AG09309 (cell line): Measurements from ENCODE around the gene MKRN1.

ENCODE experiments used
- DNase-seq: peaks from one replicate; pipeline ENCODE4 v3.0.0-alpha.2; 2010; ENCODE audit warnings: low read depth
- H3K4me3 ChIP-seq: 2 replicates; pipeline ENCODE4 v1.5.1; 2011; ENCODE audit warnings: mild to moderate bottlenecking, low read depth, low read length, moderate library complexity; ENCODE audit not compliant: control insufficient read depth
- TF ChIP-seq, protein P1 (sequence below): IDR thresholded peaks from 2 replicates; pipeline ENCODE4 v1.5.1; 2011; ENCODE audit warnings: mild to moderate bottlenecking, low read depth, low read length, inconsistent platforms; ENCODE audit not compliant: insufficient read depth, control insufficient read depth; ENCODE audit errors: missing control alignments

MKRN1 gene

DNA sequence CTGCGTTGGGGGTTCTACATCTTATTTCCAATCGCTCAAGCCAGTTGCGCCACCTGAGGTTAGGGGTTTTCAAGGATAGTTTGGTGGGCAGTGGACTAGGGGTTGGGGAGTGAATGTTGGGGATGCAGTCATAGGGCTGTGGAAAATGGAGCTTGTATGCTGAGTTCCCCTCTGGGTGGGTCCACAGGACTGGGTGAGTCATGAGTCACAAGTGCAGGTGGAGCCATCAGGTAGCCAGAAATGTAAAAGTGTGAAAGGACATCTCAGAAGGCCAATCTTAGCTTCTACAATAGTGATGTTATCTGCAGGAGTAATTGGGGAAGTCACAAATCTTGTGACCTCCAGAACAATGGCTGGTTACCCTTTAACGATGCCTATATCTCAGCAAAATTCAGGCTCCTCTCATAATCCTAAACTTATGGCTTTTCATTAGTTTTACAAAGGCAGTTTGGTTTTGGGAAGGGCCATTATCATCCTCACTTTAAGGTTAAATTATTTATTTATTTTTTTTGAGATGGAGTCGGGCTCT lies 18.0 kb upstream of the MKRN1 start:
- TF ChIP-seq, protein P1, sequence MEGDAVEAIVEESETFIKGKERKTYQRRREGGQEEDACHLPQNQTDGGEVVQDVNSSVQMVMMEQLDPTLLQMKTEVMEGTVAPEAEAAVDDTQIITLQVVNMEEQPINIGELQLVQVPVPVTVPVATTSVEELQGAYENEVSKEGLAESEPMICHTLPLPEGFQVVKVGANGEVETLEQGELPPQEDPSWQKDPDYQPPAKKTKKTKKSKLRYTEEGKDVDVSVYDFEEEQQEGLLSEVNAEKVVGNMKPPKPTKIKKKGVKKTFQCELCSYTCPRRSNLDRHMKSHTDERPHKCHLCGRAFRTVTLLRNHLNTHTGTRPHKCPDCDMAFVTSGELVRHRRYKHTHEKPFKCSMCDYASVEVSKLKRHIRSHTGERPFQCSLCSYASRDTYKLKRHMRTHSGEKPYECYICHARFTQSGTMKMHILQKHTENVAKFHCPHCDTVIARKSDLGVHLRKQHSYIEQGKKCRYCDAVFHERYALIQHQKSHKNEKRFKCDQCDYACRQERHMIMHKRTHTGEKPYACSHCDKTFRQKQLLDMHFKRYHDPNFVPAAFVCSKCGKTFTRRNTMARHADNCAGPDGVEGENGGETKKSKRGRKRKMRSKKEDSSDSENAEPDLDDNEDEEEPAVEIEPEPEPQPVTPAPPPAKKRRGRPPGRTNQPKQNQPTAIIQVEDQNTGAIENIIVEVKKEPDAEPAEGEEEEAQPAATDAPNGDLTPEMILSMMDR = no peak
- no peak overlapping the region for H3K4me3 ChIP-seq
- DNase-seq = no peak

DNA sequence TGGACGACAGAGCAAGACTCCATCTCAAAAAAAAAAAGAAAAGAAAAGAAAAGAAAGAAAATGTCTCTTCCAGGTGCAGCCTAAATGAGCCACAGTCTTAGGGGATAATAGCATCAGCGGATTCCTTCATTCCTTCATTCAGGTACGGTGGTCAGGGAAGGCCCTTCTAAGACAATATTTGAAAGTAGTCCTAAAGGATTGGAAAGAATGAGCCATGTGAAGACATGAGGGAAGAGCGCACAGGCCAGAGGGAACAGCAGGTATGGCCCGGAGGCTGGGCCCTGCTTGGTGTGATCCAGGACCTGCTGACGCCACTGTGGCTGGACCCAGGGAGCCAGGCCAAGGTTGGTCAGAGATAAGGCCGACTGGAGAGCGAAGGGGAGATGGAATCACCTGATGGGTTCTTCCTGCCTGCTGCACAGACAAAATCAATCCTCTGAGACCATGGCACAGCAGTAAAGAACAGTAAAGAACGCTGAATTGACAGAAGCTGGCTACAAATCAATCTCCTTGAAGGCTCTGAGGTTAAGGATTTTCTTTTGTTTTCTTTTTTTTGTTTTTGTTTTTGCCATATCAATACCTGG lies 16.3 kb upstream of the MKRN1 start:
- TF ChIP-seq, protein P1 = no peak
- DNase-seq = no peak
- H3K4me3 ChIP-seq = no peak overlapping the region

DNA sequence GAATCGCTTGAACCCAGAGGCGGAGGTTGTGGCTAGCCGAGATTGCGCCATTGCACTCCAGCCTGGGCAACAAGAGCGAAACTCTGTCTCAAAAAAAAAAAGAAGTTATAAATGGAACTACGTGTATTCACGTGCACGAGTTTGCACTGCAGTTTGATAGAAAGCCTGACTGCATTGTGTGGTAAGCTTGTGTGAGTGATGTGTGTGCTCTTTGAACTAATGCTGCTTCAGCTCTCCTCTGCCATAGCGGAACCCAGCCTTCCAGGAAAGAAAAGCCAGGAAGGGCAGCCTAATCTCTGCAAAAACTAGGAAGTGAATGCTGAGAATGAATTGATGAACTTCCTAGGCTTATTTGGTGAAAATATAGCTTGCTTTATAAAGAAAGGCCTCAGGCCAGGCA lies 15.6 kb upstream of the MKRN1 start:
- TF ChIP-seq, protein P1 = no peak
- no peak for DNase-seq
- no peak overlapping the region for H3K4me3 ChIP-seq

DNA sequence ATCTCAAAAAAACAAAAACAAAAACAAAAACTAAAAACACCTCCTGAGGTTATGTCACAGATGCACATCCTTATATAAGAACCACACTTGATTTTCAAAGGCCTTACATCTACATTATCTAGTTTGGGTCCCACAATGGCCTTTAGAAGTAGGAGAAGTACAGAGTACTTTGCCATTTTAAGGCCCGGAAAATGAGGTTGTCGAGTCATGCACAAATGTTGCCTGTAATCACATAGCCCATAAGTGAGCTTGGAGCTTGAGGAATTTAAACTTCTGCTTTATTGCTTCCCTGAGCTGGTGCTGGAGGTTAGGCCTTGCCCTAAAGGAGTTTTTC lies 9.7 kb upstream of the MKRN1 start:
- DNase-seq = no peak
- TF ChIP-seq, protein P1 = no peak
- H3K4me3 ChIP-seq = no peak overlapping the region

DNA sequence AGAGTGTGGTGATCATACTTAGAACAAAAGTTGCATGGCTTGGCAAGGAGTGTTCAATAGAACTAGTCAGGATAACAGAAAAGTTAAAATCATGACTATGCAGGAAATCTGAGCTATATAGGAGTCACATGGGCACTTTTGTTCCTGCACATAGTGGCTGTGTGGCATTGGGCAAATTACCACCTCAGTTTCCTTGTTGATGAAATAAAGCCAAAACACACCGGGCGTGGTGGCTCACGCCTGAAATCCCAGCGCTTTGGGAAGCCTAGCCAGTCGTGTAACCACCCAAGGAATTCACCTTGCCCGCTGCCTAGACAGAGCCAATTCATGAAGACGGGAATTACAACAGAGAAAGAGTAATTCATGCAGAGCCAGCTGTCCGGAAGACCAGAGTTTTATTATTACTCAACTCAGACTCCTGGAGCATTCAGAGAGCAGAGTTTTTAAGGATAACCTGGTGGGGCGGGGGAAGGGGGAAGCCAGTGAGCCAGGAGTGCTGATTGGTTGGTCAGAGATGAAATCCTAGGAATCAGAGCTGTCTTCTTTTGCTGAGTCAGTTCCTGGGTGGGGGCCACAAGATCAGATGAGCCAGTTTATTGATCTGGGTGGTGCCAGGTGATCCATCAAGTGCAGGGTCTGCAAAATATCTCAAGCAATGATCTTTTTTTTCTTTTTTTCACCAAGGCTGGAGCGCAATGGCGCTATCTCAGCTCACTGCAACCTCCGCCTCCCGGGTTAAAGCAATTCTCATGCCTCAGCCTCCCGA lies 6.4 kb upstream of the MKRN1 start:
- no peak for DNase-seq
- no peak overlapping the region for H3K4me3 ChIP-seq
- TF ChIP-seq, protein P1 = no peak

DNA sequence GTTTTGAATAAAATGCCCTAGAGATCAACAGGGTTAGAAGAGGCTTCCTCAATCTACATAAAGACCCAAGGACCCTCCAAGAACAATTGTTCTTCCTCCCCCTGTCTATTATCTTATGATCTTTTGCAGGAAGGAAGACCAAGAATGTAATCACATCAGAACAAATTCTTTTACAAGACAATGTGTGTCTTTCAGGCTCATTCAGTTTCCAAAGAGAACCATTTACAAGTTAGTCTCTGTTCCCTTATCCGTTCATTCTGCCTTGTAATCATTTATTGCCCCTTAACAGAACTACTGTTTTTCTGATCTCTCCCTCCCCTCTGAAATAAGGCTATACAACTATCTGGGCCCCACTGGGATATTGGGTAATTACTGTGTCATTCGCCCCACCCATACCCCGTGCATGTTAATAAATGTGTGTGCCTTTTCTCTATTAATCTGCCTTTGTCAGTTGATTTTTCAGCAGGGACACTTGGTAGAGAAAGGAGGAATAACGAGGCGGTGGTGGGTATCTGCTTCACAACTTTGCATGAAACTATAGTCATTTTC lies 5.7 kb upstream of the MKRN1 start:
- no peak overlapping the region for H3K4me3 ChIP-seq
- TF ChIP-seq, protein P1 = no peak
- no peak for DNase-seq
